Sigmoid colon (tissue), 7 donors: ENCODE results near the gene STIP1. TPM values are rescaled to one million over a fixed set of nuclear protein-coding genes. Genes with fewer than 3 reads are reported as not detected.

ENCODE experiments used
- DNase-seq: peaks from one replicate; pipeline ENCODE4 v3.0.0-alpha.2; 2019
- H3K27ac ChIP-seq, 4 donors: fragments of 200-600 bp; sonication (generic); one replicate each; pipeline ENCODE4 v1.5.1; 2016 to 2019; ENCODE audit warnings: mild to moderate bottlenecking in 1 of 4
- H3K27me3 ChIP-seq, 3 donors: fragments of 200-600 bp; sonication (generic); one replicate each; pipeline ENCODE4 v1.5.1; 2019; ENCODE audit warnings: mild to moderate bottlenecking in 1 of 3
- H3K36me3 ChIP-seq, 4 donors: fragments of 200-600 bp; sonication (generic); one replicate each; pipeline ENCODE4 v1.5.1; 2016 to 2019
- H3K4me1 ChIP-seq, 4 donors: fragments of 200-600 bp; sonication (generic); one replicate each; pipeline ENCODE4 v1.5.1; 2017 to 2019
- H3K4me3 ChIP-seq, 4 donors: fragments of 200-600 bp; sonication (generic); one replicate each; pipeline ENCODE4 v1.5.1; 2017 to 2019; ENCODE audit warnings: mild to moderate bottlenecking in 2 of 4, moderate library complexity in 1 of 4
- H3K9me3 ChIP-seq, 4 donors: fragments of 200-600 bp in 3 of 4; sonication (generic) in 3 of 4; one replicate each; pipeline versions ENCODE4 v1.5.1 to v1.6.1; 2013 to 2019
- EP300 ChIP-seq, 4 donors: sonication (generic); formaldehyde crosslinking; IDR thresholded peaks; one replicate each; pipeline ENCODE4 v1.6.1; 2017; ENCODE audit warnings: antibody characterized with exemption in 4 of 4
- POLR2A ChIP-seq, 2 donors: fragments of 450-650 bp; IDR thresholded peaks; one replicate each; pipeline ENCODE4 v1.6.1; 2016; ENCODE audit warnings: antibody characterized with exemption in 2 of 2, mild to moderate bottlenecking in 2 of 2, moderate library complexity in 2 of 2
- POLR2AphosphoS5 ChIP-seq, 4 donors: sonication (generic); formaldehyde crosslinking; IDR thresholded peaks; one replicate each; pipeline ENCODE4 v1.6.1; 2017; ENCODE audit warnings: antibody characterized with exemption in 4 of 4
- WGBS, 2 donors: extraction: QIAGEN DNeasy Blood & Tissue Kit; methylation state at CpG; one replicate each; pipeline ENCODE4 v1.1.7; 2013; 5-methylcytosine and 5-hydroxymethylcytosine counted together
- intact Hi-C: fragments of 100-400 bp; cut with DNase I; formaldehyde crosslinking; loops from one replicate; pipeline ENCODE4 v1.15.1; 2023
- polyA plus RNA-seq, 3 donors: library from polyadenylated mRNA; stranded (reverse); fragments of 200-250 nt; gene quantifications; one replicate each; pipeline ENCODE4 v1.2.3, GENCODE V29; 2013
- total RNA-seq, 4 donors: library from RNA; depleted of rRNA; stranded (reverse); fragments of >200 nt; gene quantifications; one replicate each; pipeline ENCODE4 v1.1.0, GENCODE V29; 2016
- TF ChIP-seq, protein P1 (sequence below), 4 experiments: fragments of 450-650 bp in 3 of 4; fragments of 200-600 bp in 1 of 4; IDR thresholded peaks; one replicate each; pipeline ENCODE4 v1.5.1; 2016 to 2019; ENCODE audit warnings: antibody characterized with exemption in 4 of 4, mild to moderate bottlenecking in 3 of 4, moderate library complexity in 2 of 4
- donor health status: healthy with polysubstance abuse.
- donor health status: Bipolar disorder and iron deficiency.
- donor health status: healthy.

STIP1 gene
- total and polyA plus RNA-seq, 7 donors, result 38.4 to 90.3 (median 74.9) TPM

GRCh38 chr11:64230171-64230984 is 44.4 kb downstream of the STIP1 start, which contains the start of gene DNAJC4:
Gene DNAJC4, plus strand, starts transcription at chr11:64230548. Its CDS starts 307 bp downstream, at chr11:64230855.
- Histone ChIP-seq H3K4me1 (peaks cover 0 to 72% (median 58%) of the 10 kb centered on the region in 4 donors), H3K4me3 (peak within 1 kb of the TSS; percentile 57 to 82 (median 76)), H3K27ac (peak within 1 kb of the TSS; percentile 95 to 98 (median 96)), H3K36me3 (no peaks in the 10 kb centered on the region), H3K27me3 (no peaks in the 10 kb centered on the region), H3K9me3 (no peaks in the 10 kb centered on the region)
- DNase-seq, result peak; percentile 96
- TF ChIP-seq POLR2AphosphoS5 (IDR thresholded peaks at IDR 0.05) (peak; percentile 63 to 76 (median 70)), POLR2A (IDR thresholded peaks at IDR 0.05) (peak; percentile 27 to 58), EP300 (IDR thresholded peaks at IDR 0.05) (no peak)
- TF ChIP-seq, protein P1, sequence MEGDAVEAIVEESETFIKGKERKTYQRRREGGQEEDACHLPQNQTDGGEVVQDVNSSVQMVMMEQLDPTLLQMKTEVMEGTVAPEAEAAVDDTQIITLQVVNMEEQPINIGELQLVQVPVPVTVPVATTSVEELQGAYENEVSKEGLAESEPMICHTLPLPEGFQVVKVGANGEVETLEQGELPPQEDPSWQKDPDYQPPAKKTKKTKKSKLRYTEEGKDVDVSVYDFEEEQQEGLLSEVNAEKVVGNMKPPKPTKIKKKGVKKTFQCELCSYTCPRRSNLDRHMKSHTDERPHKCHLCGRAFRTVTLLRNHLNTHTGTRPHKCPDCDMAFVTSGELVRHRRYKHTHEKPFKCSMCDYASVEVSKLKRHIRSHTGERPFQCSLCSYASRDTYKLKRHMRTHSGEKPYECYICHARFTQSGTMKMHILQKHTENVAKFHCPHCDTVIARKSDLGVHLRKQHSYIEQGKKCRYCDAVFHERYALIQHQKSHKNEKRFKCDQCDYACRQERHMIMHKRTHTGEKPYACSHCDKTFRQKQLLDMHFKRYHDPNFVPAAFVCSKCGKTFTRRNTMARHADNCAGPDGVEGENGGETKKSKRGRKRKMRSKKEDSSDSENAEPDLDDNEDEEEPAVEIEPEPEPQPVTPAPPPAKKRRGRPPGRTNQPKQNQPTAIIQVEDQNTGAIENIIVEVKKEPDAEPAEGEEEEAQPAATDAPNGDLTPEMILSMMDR (IDR thresholded peaks at IDR 0.05), result no peak
- WGBS, 2 donors, result 0 to 1% methylated on average over 62 of the region's 62 CpGs
- intact Hi-C loops, result no loop called here

- TF ChIP-seq, protein P1 (IDR thresholded peaks at IDR 0.05), result no peak
- TF ChIP-seq EP300 (IDR thresholded peaks at IDR 0.05), result no peak
- TF ChIP-seq POLR2AphosphoS5 (IDR thresholded peaks at IDR 0.05), result no peak
- no peak for DNase-seq
- Histone ChIP-seq H3K36me3 (no peaks in the 10 kb centered on the region), H3K27ac (peak overlapping the region; percentile 95 to 98 (median 96)), H3K9me3 (no peaks in the 10 kb centered on the region), H3K27me3 (no peaks in the 10 kb centered on the region), H3K4me3 (peak overlapping the region; percentile 57 to 82 (median 76)), H3K4me1 (peaks cover 0 to 75% (median 61%) of the 10 kb centered on the region in 4 donors)
- WGBS, 2 donors, result 4 to 5% methylated on average over 8 of the region's 8 CpGs
- intact Hi-C loops, result no loop called here
Observed at GRCh38 chr11:64230985-64231365, 45.0 kb downstream of the STIP1 start.

GRCh38 chr11:64231546-64231945 is 45.6 kb downstream of the STIP1 start:
- H3K4me3 ChIP-seq, result no peak overlapping the region
- H3K27ac ChIP-seq, result peak overlapping the region; percentile 95 to 98 (median 96)
- no peaks in the 10 kb centered on the region for H3K9me3 ChIP-seq
- no peak for TF ChIP-seq EP300 (IDR thresholded peaks at IDR 0.05)
- no peak for TF ChIP-seq POLR2AphosphoS5 (IDR thresholded peaks at IDR 0.05)
- TF ChIP-seq, protein P1 (IDR thresholded peaks at IDR 0.05), result no peak
- no peak for TF ChIP-seq POLR2A (IDR thresholded peaks at IDR 0.05)
- peaks cover 0 to under 1% (median 0%) of the 10 kb centered on the region in 4 donors for H3K36me3 ChIP-seq
- no peak for DNase-seq
- H3K27me3 ChIP-seq, result no peaks in the 10 kb centered on the region
- intact Hi-C loops, result no loop called here
- WGBS, 2 donors, result 59 to 83% methylated on average over 7 of the region's 7 CpGs
- H3K4me1 ChIP-seq, result peaks cover 0 to 76% (median 61%) of the 10 kb centered on the region in 4 donors

DNA sequence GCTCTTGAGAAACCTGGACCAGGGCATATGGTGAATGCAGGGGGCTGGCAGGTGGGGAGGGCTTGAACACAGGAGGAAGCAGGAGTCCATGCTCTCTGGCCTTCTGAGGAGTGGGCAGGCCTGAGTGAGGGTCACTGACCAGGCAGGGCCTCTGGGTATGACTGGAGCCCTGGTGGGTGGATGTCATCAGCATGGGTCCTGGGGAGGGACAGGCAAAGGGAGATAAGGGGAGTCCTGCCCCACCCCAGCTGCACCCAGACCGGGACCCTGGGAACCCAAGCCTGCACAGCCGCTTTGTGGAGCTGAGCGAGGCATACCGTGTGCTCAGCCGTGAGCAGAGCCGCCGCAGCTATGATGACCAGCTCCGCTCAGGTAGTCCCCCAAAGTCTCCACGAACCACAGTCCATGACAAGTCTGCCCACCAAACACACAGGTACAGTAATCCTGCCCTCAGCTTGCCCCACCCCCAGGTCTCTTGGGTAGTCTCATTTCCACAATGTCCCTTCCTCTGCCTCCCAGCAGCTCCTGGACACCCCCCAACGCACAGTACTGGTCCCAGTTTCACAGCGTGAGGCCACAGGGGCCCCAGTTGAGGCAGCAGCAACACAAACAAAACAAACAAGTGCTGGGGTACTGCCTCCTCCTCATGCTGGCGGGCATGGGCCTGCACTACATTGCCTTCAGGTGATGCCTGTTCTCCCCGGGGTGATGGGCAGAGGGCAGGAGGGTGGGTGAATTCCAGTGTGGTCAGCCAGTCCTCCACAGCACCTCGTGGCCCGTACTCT is 46.4 kb downstream of the STIP1 start:
- Histone ChIP-seq H3K27ac (peak overlapping the region in 3 of 4 donors; percentile 15 to 98 (median 95)), H3K36me3 (peaks cover 0 to 9% (median 1%) of the 10 kb centered on the region in 4 donors), H3K4me1 (peaks cover 0 to 68% (median 53%) of the 10 kb centered on the region in 4 donors), H3K9me3 (no peaks in the 10 kb centered on the region), H3K4me3 (no peak overlapping the region), H3K27me3 (no peaks in the 10 kb centered on the region)
- intact Hi-C loops, result no loop called here
- TF ChIP-seq POLR2AphosphoS5 (IDR thresholded peaks at IDR 0.05), result no peak
- TF ChIP-seq EP300 (IDR thresholded peaks at IDR 0.05), result no peak
- TF ChIP-seq, protein P1 (IDR thresholded peaks at IDR 0.05), result no peak
- TF ChIP-seq POLR2A (IDR thresholded peaks at IDR 0.05), result no peak
- 84 to 91% methylated on average over 15 of the region's 15 CpGs for WGBS, 2 donors
- no peak for DNase-seq
